Body of pancreas (tissue), 4 donors: Measurements from ENCODE around the gene CRTAP.

Experiments
- POLR2A ChIP-seq, 3 donors: fragments of 450-650 bp; IDR thresholded peaks; one replicate each; pipeline ENCODE4 v1.6.1; 2016; ENCODE audit warnings: antibody characterized with exemption in 3 of 3, mild to moderate bottlenecking in 2 of 3
- TF ChIP-seq, protein P1 (sequence below), 7 experiments: fragments of 450-650 bp in 4 of 7; fragments of 200-600 bp in 3 of 7; sonication (generic) in 3 of 7; IDR thresholded peaks; one replicate each; pipeline ENCODE4 v1.5.1; 2016 to 2019; ENCODE audit warnings: antibody characterized with exemption in 7 of 7

DNA sequence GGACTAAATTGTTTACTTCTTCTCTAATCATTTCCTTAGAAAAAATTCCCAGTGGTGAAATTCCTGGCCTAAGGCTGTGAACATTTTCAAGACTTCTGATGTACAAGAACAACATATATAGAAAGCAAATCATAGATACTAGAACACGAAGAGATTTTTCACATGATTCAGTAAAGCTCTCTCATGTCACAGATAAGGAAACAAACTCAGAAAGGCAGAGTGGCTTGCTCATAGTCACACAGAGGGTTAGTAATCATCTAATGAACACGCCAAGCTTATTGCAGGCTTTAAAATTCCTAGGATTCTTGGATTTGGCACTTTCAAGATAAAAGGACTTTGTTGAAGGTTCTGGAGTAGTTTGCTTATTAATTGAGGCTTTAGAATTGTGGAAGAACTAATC, 26.2 kb downstream of the CRTAP start:
- no peak for TF ChIP-seq POLR2A (IDR thresholded peaks at IDR 0.05)
- TF ChIP-seq, protein P1, sequence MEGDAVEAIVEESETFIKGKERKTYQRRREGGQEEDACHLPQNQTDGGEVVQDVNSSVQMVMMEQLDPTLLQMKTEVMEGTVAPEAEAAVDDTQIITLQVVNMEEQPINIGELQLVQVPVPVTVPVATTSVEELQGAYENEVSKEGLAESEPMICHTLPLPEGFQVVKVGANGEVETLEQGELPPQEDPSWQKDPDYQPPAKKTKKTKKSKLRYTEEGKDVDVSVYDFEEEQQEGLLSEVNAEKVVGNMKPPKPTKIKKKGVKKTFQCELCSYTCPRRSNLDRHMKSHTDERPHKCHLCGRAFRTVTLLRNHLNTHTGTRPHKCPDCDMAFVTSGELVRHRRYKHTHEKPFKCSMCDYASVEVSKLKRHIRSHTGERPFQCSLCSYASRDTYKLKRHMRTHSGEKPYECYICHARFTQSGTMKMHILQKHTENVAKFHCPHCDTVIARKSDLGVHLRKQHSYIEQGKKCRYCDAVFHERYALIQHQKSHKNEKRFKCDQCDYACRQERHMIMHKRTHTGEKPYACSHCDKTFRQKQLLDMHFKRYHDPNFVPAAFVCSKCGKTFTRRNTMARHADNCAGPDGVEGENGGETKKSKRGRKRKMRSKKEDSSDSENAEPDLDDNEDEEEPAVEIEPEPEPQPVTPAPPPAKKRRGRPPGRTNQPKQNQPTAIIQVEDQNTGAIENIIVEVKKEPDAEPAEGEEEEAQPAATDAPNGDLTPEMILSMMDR (IDR thresholded peaks at IDR 0.05): no peak
